Liver (tissue), 9 donors: ENCODE results near the gene MRPL51. TPM values are rescaled to one million over a fixed set of nuclear protein-coding genes. Genes with fewer than 3 reads are reported as not detected.

Experiments used
- DNase-seq: peaks from one replicate; pipeline ENCODE4 v3.0.0-alpha.2; 2017; ENCODE audit warnings: low spot score
- H3K27ac ChIP-seq, 2 donors: one replicate each; pipeline ENCODE4 v1.7.0; 2013; ENCODE audit warnings: inconsistent platforms in 2 of 2, low read length in 2 of 2, control low read depth in 1 of 2, low read depth in 1 of 2, mild to moderate bottlenecking in 1 of 2
- H3K27me3 ChIP-seq, 4 donors: one replicate each; pipeline versions ENCODE4 v1.6.1 to v1.7.0; 2013; ENCODE audit warnings: low read length in 3 of 4, inconsistent platforms in 1 of 4, mild to moderate bottlenecking in 1 of 4, moderate library complexity in 1 of 4; ENCODE audit not compliant: control insufficient read depth in 4 of 4, insufficient read depth in 4 of 4
- H3K36me3 ChIP-seq, 4 donors: one replicate each; pipeline versions ENCODE4 v1.6.1 to v1.7.0; 2013; ENCODE audit warnings: low read length in 3 of 4, mild to moderate bottlenecking in 3 of 4, low read depth in 1 of 4, moderate library complexity in 1 of 4; ENCODE audit not compliant: control insufficient read depth in 4 of 4, insufficient read depth in 3 of 4
- H3K4me1 ChIP-seq, 4 donors: one replicate each; pipeline versions ENCODE4 v1.6.1 to v1.7.0; 2013; ENCODE audit warnings: low read length in 3 of 4, mild to moderate bottlenecking in 3 of 4, moderate library complexity in 1 of 4; ENCODE audit not compliant: control insufficient read depth in 4 of 4, insufficient read depth in 4 of 4
- H3K4me3 ChIP-seq, 3 donors: one replicate each; pipeline versions ENCODE4 v1.6.1 to v1.7.0; 2013; ENCODE audit warnings: low read length in 3 of 3, control low read depth in 1 of 3, low read depth in 1 of 3, mild to moderate bottlenecking in 1 of 3
- H3K9ac ChIP-seq, 2 donors: one replicate each; pipeline ENCODE4 v1.7.0; 2013; ENCODE audit warnings: low read length in 2 of 2, mild to moderate bottlenecking in 2 of 2, moderate library complexity in 2 of 2, control low read depth in 1 of 2, low read depth in 1 of 2
- H3K9me3 ChIP-seq, 4 donors: one replicate each; pipeline versions ENCODE4 v1.6.1 to v1.7.0; 2013; ENCODE audit warnings: low read length in 3 of 4; ENCODE audit not compliant: control insufficient read depth in 4 of 4
- ATF3 ChIP-seq: IDR thresholded peaks from 2 replicates; pipeline ENCODE4 v1.6.1; 2016; ENCODE audit warnings: antibody characterized with exemption
- CTCF ChIP-seq: fragments of 150-350 bp; IDR thresholded peaks from 2 replicates; pipeline ENCODE4 v1.5.1; 2017; ENCODE audit warnings: improper control_type of control experiment, low read depth, low read length; ENCODE audit not compliant: missing input control
- FOXA1 ChIP-seq: IDR thresholded peaks from 2 replicates; pipeline ENCODE4 v1.6.1; 2016; ENCODE audit warnings: antibody characterized with exemption
- FOXA2 ChIP-seq: IDR thresholded peaks from 2 replicates; pipeline ENCODE4 v1.6.1; 2016; ENCODE audit warnings: antibody characterized with exemption
- HNF4A ChIP-seq, 2 donors: conservative IDR thresholded peaks; 2 replicates each; pipeline ENCODE4 v1.6.1; 2016; ENCODE audit warnings: antibody characterized with exemption in 2 of 2, mild to moderate bottlenecking in 2 of 2
- JUND ChIP-seq, 2 donors: IDR thresholded peaks; 2 replicates each; pipeline ENCODE4 v1.6.1; 2016; ENCODE audit warnings: antibody characterized with exemption in 2 of 2
- MAX ChIP-seq: IDR thresholded peaks from 2 replicates; pipeline ENCODE4 v1.6.1; 2016; ENCODE audit warnings: antibody characterized with exemption
- NR2F2 ChIP-seq: IDR thresholded peaks from 2 replicates; pipeline ENCODE4 v1.6.1; 2016; ENCODE audit warnings: antibody characterized with exemption
- REST ChIP-seq: IDR thresholded peaks from 2 replicates; pipeline ENCODE4 v1.6.1; 2016; ENCODE audit warnings: antibody characterized with exemption, mild to moderate bottlenecking
- RXRA ChIP-seq, 2 donors: IDR thresholded peaks; 2 replicates each; pipeline ENCODE4 v1.6.1; 2017 to 2018; ENCODE audit warnings: antibody characterized with exemption in 2 of 2, mild to moderate bottlenecking in 1 of 2
- SP1 ChIP-seq: IDR thresholded peaks from 2 replicates; pipeline ENCODE4 v1.6.1; 2018; ENCODE audit warnings: antibody characterized with exemption, mild to moderate bottlenecking
- TAF1 ChIP-seq: conservative IDR thresholded peaks from 2 replicates; pipeline ENCODE4 v1.6.1; 2016; ENCODE audit warnings: antibody characterized with exemption, mild to moderate bottlenecking
- YY1 ChIP-seq: IDR thresholded peaks from 2 replicates; pipeline ENCODE4 v1.6.1; 2016; ENCODE audit warnings: antibody characterized with exemption, mild to moderate bottlenecking
- WGBS: extraction: QIAGEN DNeasy Blood & Tissue Kit; methylation state at CpG from one replicate; pipeline ENCODE4 v1.1.7; 2013; 5-methylcytosine and 5-hydroxymethylcytosine counted together
- polyA plus RNA-seq, 2 donors: library from polyadenylated mRNA; stranded (reverse) in 1 of 2; unstranded in 1 of 2; fragments of 200-250 nt in 1 of 2; fragments of >200 nt in 1 of 2; fragmentation: Nextera tagmentation in 1 of 2; extraction: Ambion mirVana in 1 of 2; gene quantifications; one replicate each; pipeline versions ENCODE4 v1.2.1 to v1.2.3, GENCODE V29; 2013 to 2015
- total RNA-seq, 2 donors: library from RNA; depleted of rRNA; stranded (reverse); fragments of >200 nt; gene quantifications; one replicate each; pipeline ENCODE4 v1.2.3, GENCODE V29; 2014
- donor health status: healthy.
- donor health status: healthy.
- donor health status: healthy.
- donor health status: healthy.
- donor health status: healthy.

MRPL51 gene
- total and polyA plus RNA-seq, 4 donors: 37.6 to 163 (median 48.0) TPM

- no peak for DNase-seq
- peak overlapping the region; percentile 84 to 91 for H3K27ac ChIP-seq
- peak overlapping the region in 1 of 2 donors; percentile 47 for H3K9ac ChIP-seq
- H3K4me1 ChIP-seq: peaks cover 8 to 26% (median 17%) of the 10 kb centered on the region in 4 donors
- peaks cover 2 to 14% (median 11%) of the 10 kb centered on the region in 4 donors for H3K36me3 ChIP-seq
- no peak for TF ChIP-seq MAX
- no peak for TF ChIP-seq YY1
- no peak for TF ChIP-seq JUND (IDR thresholded peaks at IDR 0.05)
- no peaks in the 10 kb centered on the region for H3K27me3 ChIP-seq
- WGBS: 23% methylated on average over 11 of the region's 11 CpGs
- no peaks in the 10 kb centered on the region for H3K9me3 ChIP-seq
- H3K4me3 ChIP-seq: peak overlapping the region; percentile 65 to 92 (median 74)
Observed at GRCh38 chr12:6450869-6451347, 42.2 kb downstream of the MRPL51 start.

- no peak for TF ChIP-seq RXRA (IDR thresholded peaks at IDR 0.05)
- no peak for TF ChIP-seq NR2F2
- no peak for TF ChIP-seq CTCF
- no peak for TF ChIP-seq MAX
- no peak for TF ChIP-seq FOXA1
- no peak for TF ChIP-seq TAF1
- TF ChIP-seq HNF4A (conservative IDR thresholded peaks at IDR 0.05): no peak
- no peak for TF ChIP-seq FOXA2
- no peak for TF ChIP-seq SP1
- peaks cover 8 to 26% (median 17%) of the 10 kb centered on the region in 4 donors for H3K4me1 ChIP-seq
- no peak overlapping the region for H3K9ac ChIP-seq
- H3K27me3 ChIP-seq: no peaks in the 10 kb centered on the region
- DNase-seq: no peak
- WGBS: 86% methylated on average over 16 of the region's 16 CpGs
- H3K9me3 ChIP-seq: no peaks in the 10 kb centered on the region
- no peak overlapping the region for H3K27ac ChIP-seq
- H3K4me3 ChIP-seq: peak overlapping the region in 1 of 3 donors; percentile 74
- H3K36me3 ChIP-seq: peaks cover 2 to 14% (median 11%) of the 10 kb centered on the region in 4 donors
Observed at GRCh38 chr12:6450091-6450868, 42.8 kb downstream of the MRPL51 start.

- Histone ChIP-seq H3K9me3 (no peaks in the 10 kb centered on the region), H3K4me3 (no peak within 1 kb of the TSS), H3K9ac (no peak within 1 kb of the TSS), H3K27me3 (no peaks in the 10 kb centered on the region), H3K4me1 (peaks cover 0 to under 1% (median under 1%) of the 10 kb centered on the region in 4 donors), H3K27ac (peak within 1 kb of the TSS in 1 of 2 donors; percentile 12), H3K36me3 (peaks cover 2 to 11% (median 4%) of the 10 kb centered on the region in 4 donors)
- TF ChIP-seq NR2F2: no peak
- no peak for TF ChIP-seq ATF3
- no peak for TF ChIP-seq REST
- no peak for DNase-seq
- WGBS: 89% methylated on average over 16 of the region's 16 CpGs
Observed at GRCh38 chr12:6444704-6445688, 48.1 kb downstream of the MRPL51 start, which contains the start of gene CD27. Gene CD27 (plus strand): TSS chr12:6444955. CDS start chr12:6445096, 141 bp downstream.
